HEK293T (cell line): ENCODE data around the gene C2orf72.

Experiments
- BHLHE40 ChIP-seq: fragments of 450-650 bp; IDR thresholded peaks from 2 replicates; pipeline ENCODE4 v1.6.1; 2016; ENCODE audit warnings: mild to moderate bottlenecking, moderate library complexity, borderline replicate concordance
- ELF4 ChIP-seq: fragments of 450-650 bp; IDR thresholded peaks from 2 replicates; pipeline ENCODE4 v1.6.1; 2017; ENCODE audit warnings: antibody characterized with exemption
- FOXA1 ChIP-seq: fragments of 450-650 bp; IDR thresholded peaks from 2 replicates; pipeline ENCODE4 v1.6.1; 2016; ENCODE audit warnings: mild to moderate bottlenecking
- FOXM1 ChIP-seq: fragments of 450-650 bp; IDR thresholded peaks from 2 replicates; pipeline ENCODE4 v1.6.1; 2017; ENCODE audit warnings: mild to moderate bottlenecking, borderline replicate concordance
- HDGF ChIP-seq: fragments of 450-650 bp; IDR thresholded peaks from 2 replicates; pipeline ENCODE4 v1.6.1; 2017; ENCODE audit warnings: antibody characterized with exemption, borderline replicate concordance
- L3MBTL2 ChIP-seq: fragments of 450-650 bp; conservative IDR thresholded peaks from 2 replicates; pipeline ENCODE4 v1.6.1; 2016; ENCODE audit warnings: mild to moderate bottlenecking
- SP1 ChIP-seq: fragments of 450-650 bp; IDR thresholded peaks from 2 replicates; pipeline ENCODE4 v1.6.1; 2017
- SUZ12 ChIP-seq: fragments of 450-650 bp; IDR thresholded peaks from 2 replicates; pipeline ENCODE4 v1.6.1; 2016; ENCODE audit warnings: mild to moderate bottlenecking
- ZNF384 ChIP-seq: fragments of 450-650 bp; IDR thresholded peaks from 2 replicates; pipeline ENCODE4 v1.6.1; 2016

DNA sequence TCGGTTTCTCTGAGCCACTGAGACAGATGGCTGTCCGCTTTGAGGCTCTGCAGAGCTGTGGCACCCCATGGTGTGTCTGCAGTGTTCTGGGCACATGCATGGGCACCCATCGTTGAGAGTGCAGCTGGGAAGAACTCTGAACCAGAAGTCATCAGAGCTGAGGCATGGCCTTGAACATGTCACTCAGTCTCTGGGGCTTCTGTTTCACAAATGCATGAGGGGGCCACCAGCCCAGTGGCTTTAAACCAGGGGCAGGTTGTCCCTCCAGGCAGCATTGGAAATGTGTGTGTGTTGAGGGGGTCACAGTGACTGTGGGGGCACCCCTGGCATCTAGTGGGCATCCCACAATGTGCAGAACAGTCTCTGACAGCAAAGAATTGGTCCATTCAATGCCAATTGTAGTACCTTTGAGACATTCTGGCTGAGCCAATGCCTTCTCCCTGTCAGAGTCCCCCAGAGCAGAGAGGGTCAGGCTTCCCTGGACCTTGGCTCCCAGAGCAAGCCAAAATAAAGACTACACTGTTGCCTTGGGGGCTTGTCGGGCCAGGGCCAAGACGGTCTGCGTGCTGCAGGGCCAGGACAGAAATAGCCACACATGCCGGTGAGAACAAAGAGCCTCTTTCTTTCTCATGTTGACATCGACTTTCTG is 10.1 kb downstream of the C2orf72 start:
- TF ChIP-seq SUZ12 (no peak), HDGF (no peak), SP1 (no peak), L3MBTL2 (no peak), FOXA1 (no peak), ZNF384 (no peak), BHLHE40 (no peak), FOXM1 (no peak), ELF4 (no peak)
